IMR-90 (cell line): ENCODE results near the gene UBE2B. TPM values are rescaled to one million over a fixed set of nuclear protein-coding genes. Genes with fewer than 3 reads are reported as not detected.

Source experiments
- ATAC-seq: fragments of 200-7000 bp; cut with Tn5 transposase; 2 replicates; pipeline ENCODE4 v1.9.1; 2020; ENCODE audit warnings: low read depth, mild to moderate bottlenecking, moderate library complexity
- BruUV-seq: library from RNA; stranded (reverse); fragments of 400-500 nt; replicated peaks from 2 replicates; lab custom pipeline; 2021; lab: Mats Ljungman, UMichigan
- CTCF ChIA-PET: fragments of 300-600 bp; formaldehyde crosslinking; extraction: SDS; loops from one replicate; lab custom pipeline; 2021; ENCODE audit warnings: antibody characterized with exemption; lab: Yijun Ruan, JAX
- POLR2A ChIA-PET: fragments of 300-600 bp; sonication (Branson Sonifier 250); formaldehyde crosslinking; loops from one replicate; lab custom pipeline; 2022; ENCODE audit warnings: antibody characterized with exemption; ENCODE audit not compliant: unreplicated experiment; lab: Charles Lee
- DNase-seq: peaks from one replicate; pipeline ENCODE4 v3.0.0; 2013
- H2AFZ ChIP-seq: replicated peaks from 2 replicates; pipeline ENCODE3; 2013; ENCODE audit warnings: low read length, mild to moderate bottlenecking; ENCODE audit not compliant: poor library complexity
- H2AK5ac ChIP-seq: 2 replicates; pipeline ENCODE4 v1.6.1; 2013; ENCODE audit warnings: low read depth, low read length, inconsistent platforms
- H2AK9ac ChIP-seq: replicated peaks from 2 replicates; pipeline ENCODE3; 2013; ENCODE audit warnings: mild to moderate bottlenecking, low read depth, low read length, moderate library complexity; ENCODE audit not compliant: poor library complexity
- H2BK120ac ChIP-seq: 2 replicates; pipeline ENCODE4 v1.6.1; 2013; ENCODE audit warnings: low read depth, low read length, inconsistent platforms
- H2BK15ac ChIP-seq: 3 replicates; pipeline ENCODE4 v1.6.1; 2013; ENCODE audit warnings: low read depth, low read length, inconsistent platforms
- H2BK20ac ChIP-seq: 2 replicates; pipeline ENCODE4 v1.6.1; 2013; ENCODE audit warnings: low read depth, mild to moderate bottlenecking, inconsistent platforms, low read length, moderate library complexity
- H2BK5ac ChIP-seq: 2 replicates; pipeline ENCODE4 v1.6.1; 2013; ENCODE audit warnings: mild to moderate bottlenecking, low read depth, low read length, inconsistent platforms; ENCODE audit not compliant: poor library complexity, severe bottlenecking
- H3K14ac ChIP-seq: replicated peaks from 2 replicates; pipeline ENCODE4 v1.6.1; 2013; ENCODE audit warnings: low read depth, low read length, inconsistent platforms
- H3K18ac ChIP-seq: 2 replicates; pipeline ENCODE4 v1.6.1; 2013; ENCODE audit warnings: low read depth, low read length, control low read depth
- H3K23ac ChIP-seq: 2 replicates; pipeline ENCODE4 v1.6.1; 2013; ENCODE audit warnings: low read depth, low read length, inconsistent platforms
- H3K27ac ChIP-seq: 2 replicates; pipeline ENCODE4 v1.5.1; 2013; ENCODE audit warnings: mild to moderate bottlenecking, control low read depth, low read length; ENCODE audit not compliant: insufficient read depth
- H3K27me3 ChIP-seq: 2 replicates; pipeline ENCODE4 v1.6.1; 2013; ENCODE audit warnings: low read length; ENCODE audit not compliant: control insufficient read depth, insufficient read depth
- H3K36me3 ChIP-seq: 2 replicates; pipeline ENCODE4 v1.6.1; 2013; ENCODE audit warnings: low read length, mixed read lengths; ENCODE audit not compliant: control insufficient read depth, insufficient read depth
- H3K4ac ChIP-seq: 2 replicates; pipeline ENCODE4 v1.6.1; 2013; ENCODE audit warnings: low read depth, low read length, inconsistent platforms
- H3K4me1 ChIP-seq: 2 replicates; pipeline ENCODE4 v1.6.1; 2013; ENCODE audit warnings: low read length, mixed read lengths; ENCODE audit not compliant: control insufficient read depth, insufficient read depth
- H3K4me2 ChIP-seq: 2 replicates; pipeline ENCODE4 v1.6.1; 2013; ENCODE audit warnings: low read depth, mild to moderate bottlenecking, control low read depth, low read length, moderate library complexity
- H3K4me3 ChIP-seq: 2 replicates; pipeline ENCODE4 v1.5.1; 2013; ENCODE audit warnings: low read depth, mild to moderate bottlenecking, control low read depth, low read length, moderate library complexity; ENCODE audit not compliant: insufficient read depth
- H3K56ac ChIP-seq: 2 replicates; pipeline ENCODE4 v1.6.1; 2013; ENCODE audit warnings: low read length, inconsistent platforms; ENCODE audit not compliant: insufficient read depth; ENCODE audit errors: extremely low read depth
- H3K79me1 ChIP-seq, 2 experiments: 2 replicates each; pipeline ENCODE4 v1.6.1; 2013; ENCODE audit warnings: low read length in 2 of 2, inconsistent platforms in 1 of 2, low read depth in 1 of 2
- H3K9ac ChIP-seq: 2 replicates; pipeline ENCODE4 v1.6.1; 2013; ENCODE audit warnings: low read depth, low read length, control low read depth
- H3K9me1 ChIP-seq: 2 replicates; pipeline ENCODE4 v1.6.1; 2013; ENCODE audit warnings: low read length, inconsistent platforms; ENCODE audit not compliant: insufficient read depth
- H3K9me3 ChIP-seq: 2 replicates; pipeline ENCODE4 v1.6.1; 2013; ENCODE audit warnings: low read length; ENCODE audit not compliant: control insufficient read depth, insufficient read depth
- H4K20me1 ChIP-seq: 2 replicates; pipeline ENCODE4 v1.6.1; 2013; ENCODE audit warnings: low read length, inconsistent platforms; ENCODE audit not compliant: insufficient read depth
- H4K5ac ChIP-seq: 2 replicates; pipeline ENCODE4 v1.6.1; 2013; ENCODE audit warnings: mild to moderate bottlenecking, low read depth, low read length, control low read depth
- H4K8ac ChIP-seq, 2 experiments: 2 replicates each; pipeline ENCODE4 v1.6.1; 2013; ENCODE audit warnings: low read depth in 2 of 2, low read length in 2 of 2, control low read depth in 1 of 2, inconsistent platforms in 1 of 2
- H4K91ac ChIP-seq: 2 replicates; pipeline ENCODE4 v1.6.1; 2013; ENCODE audit warnings: low read depth, low read length, inconsistent platforms; ENCODE audit not compliant: insufficient read depth
- BHLHE40 ChIP-seq: fragments of 150-350 bp; IDR thresholded peaks from 2 replicates; pipeline ENCODE4 v1.6.1; 2016; ENCODE audit warnings: mild to moderate bottlenecking, low read depth, low read length
- CEBPB ChIP-seq: IDR thresholded peaks from 2 replicates; pipeline ENCODE4 v1.6.1; 2012; ENCODE audit warnings: low read depth, low read length, improper control_type of control experiment
- CTCF ChIP-seq: conservative IDR thresholded peaks from 2 replicates; pipeline ENCODE4 v1.5.1; 2012; ENCODE audit warnings: mild to moderate bottlenecking, low read depth, low read length, improper control_type of control experiment
- ELK1 ChIP-seq: fragments of 150-350 bp; IDR thresholded peaks from 2 replicates; pipeline ENCODE4 v1.6.1; 2016; ENCODE audit warnings: low read depth, mild to moderate bottlenecking, low read length, moderate library complexity, borderline replicate concordance
- FOS ChIP-seq: fragments of 150-350 bp; IDR thresholded peaks from 2 replicates; pipeline ENCODE4 v1.6.1; 2016; ENCODE audit warnings: low read depth, low read length
- MAFK ChIP-seq: IDR thresholded peaks from 2 replicates; pipeline ENCODE4 v1.6.1; 2012; ENCODE audit warnings: low read depth, low read length, improper control_type of control experiment
- MAZ ChIP-seq: IDR thresholded peaks from 2 replicates; pipeline ENCODE4 v1.6.1; 2012; ENCODE audit warnings: low read depth, mild to moderate bottlenecking, low read length, improper control_type of control experiment, moderate library complexity, borderline replicate concordance
- NFE2L2 ChIP-seq: fragments of 150-350 bp; IDR thresholded peaks from 2 replicates; pipeline ENCODE4 v1.6.1; 2016; ENCODE audit warnings: low read depth, mild to moderate bottlenecking, low read length
- POLR2A ChIP-seq: IDR thresholded peaks from 2 replicates; pipeline ENCODE4 v1.6.1; 2012; ENCODE audit warnings: mild to moderate bottlenecking, low read depth, low read length
- RAD21 ChIP-seq: IDR thresholded peaks from 2 replicates; pipeline ENCODE4 v1.6.1; 2012; ENCODE audit warnings: low read length, improper control_type of control experiment
- RCOR1 ChIP-seq: IDR thresholded peaks from 2 replicates; pipeline ENCODE4 v1.6.1; 2012; ENCODE audit warnings: mild to moderate bottlenecking, low read length, improper control_type of control experiment; ENCODE audit not compliant: insufficient replicate concordance
- RFX5 ChIP-seq: IDR thresholded peaks from 2 replicates; pipeline ENCODE4 v1.8.0; 2012; ENCODE audit warnings: low read depth, mild to moderate bottlenecking, low read length, moderate library complexity
- USF2 ChIP-seq: fragments of 150-350 bp; IDR thresholded peaks from 2 replicates; pipeline ENCODE4 v1.6.1; 2017; ENCODE audit warnings: mild to moderate bottlenecking, antibody characterized with exemption, low read length, low read depth
- WGBS, 2 experiments: methylation state at CpG; one replicate each; pipeline versions ENCODE4 v1.1.5 to v1.1.7; 2013; ENCODE audit warnings: missing lambda C conversion rate in 2 of 2; ENCODE audit not compliant: insufficient read length in 1 of 2; ENCODE audit errors: extremely low coverage in 2 of 2; 5-methylcytosine and 5-hydroxymethylcytosine counted together
- dilution Hi-C: fragments of 300-500 bp; cut with HindIII; formaldehyde crosslinking; loops from one replicate; pipeline ENCODE4 v1.14.3; 2018; ENCODE audit warnings: low sequenced_read_pairs; ENCODE audit not compliant: unreplicated experiment
- in situ Hi-C: fragments of 300-500 bp; cut with MboI; formaldehyde crosslinking; loops from 3 replicates; pipeline ENCODE4 v1.14.3; 2019; ENCODE audit warnings: low sequenced_read_pairs, inconsistent platforms, mixed read lengths
- intact Hi-C: fragments of 100-400 bp; cut with micrococcal nuclease; formaldehyde crosslinking; loops from 2 replicates; pipeline ENCODE4 v1.10.0; 2022
- polyA plus RNA-seq, 3 experiments: library from polyadenylated mRNA; depleted of rRNA; stranded (reverse); fragments of >200 nt; gene quantifications; 2 replicates each; pipeline ENCODE4 v1.2.3, GENCODE V29; 2012; ENCODE audit warnings: low replicate concordance in 1 of 3
- total RNA-seq: library from RNA; depleted of rRNA; stranded (reverse); fragments of >200 nt; gene quantifications from 2 replicates; pipeline ENCODE4 v1.2.3, GENCODE V29; 2012

UBE2B gene
- total and polyA plus RNA-seq, 2 of the 4 experiments (the other 2 are of a cell fraction), result 6.3 to 46.0 TPM

DNA sequence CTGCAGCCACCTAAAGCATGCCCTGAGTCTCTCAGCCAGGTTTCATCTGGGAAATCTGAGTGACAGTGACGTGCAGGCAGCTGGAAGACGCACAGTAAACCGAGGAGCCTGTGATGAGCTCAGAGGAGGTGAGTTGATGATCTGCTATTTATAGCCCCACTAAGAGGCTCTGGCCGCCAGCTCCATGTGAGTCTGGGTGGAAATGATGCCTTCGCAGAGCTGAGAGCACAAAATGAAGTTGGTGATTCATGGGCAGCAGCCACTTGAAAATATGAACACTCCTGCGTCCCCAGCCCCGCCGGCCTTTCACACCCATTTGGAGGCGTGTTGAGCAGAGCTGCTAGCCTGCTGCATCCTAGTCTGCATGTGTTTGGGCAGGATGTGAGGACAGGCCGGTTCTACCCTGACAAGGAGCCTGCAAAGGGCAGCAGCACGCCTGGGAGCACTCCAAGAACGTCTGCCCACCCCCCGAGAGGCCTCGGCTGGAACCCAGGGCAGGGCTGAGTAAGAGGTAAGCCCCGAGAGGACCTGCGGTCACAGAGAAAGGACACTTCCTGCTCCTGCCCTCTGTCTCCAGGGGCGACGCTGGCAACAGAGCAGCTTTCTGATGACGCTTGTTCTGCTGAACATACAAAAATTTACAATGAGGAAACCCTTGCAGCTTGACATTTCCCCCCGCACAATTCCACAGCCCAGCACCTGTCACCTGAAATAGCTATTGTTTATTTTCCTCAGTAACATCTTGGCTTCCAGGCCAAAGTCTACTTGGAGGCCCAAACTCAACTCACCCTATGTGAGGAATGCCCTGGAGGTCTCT lies 65.4 kb downstream of the UBE2B start:
- peak overlapping the region; percentile 96 for H2BK5ac ChIP-seq
- peak overlapping the region; percentile 88; the same call in 1 of the 2 replicates for H3K23ac ChIP-seq
- H4K91ac ChIP-seq, result peak overlapping the region; percentile 92
- ATAC-seq, result peak; percentile 53
- H3K14ac ChIP-seq, result peak overlapping the region; percentile 62
- no peak overlapping the region for H3K4me3 ChIP-seq
- H4K8ac ChIP-seq, result peak overlapping the region; percentile 59 to 91
- dilution Hi-C loops (no loop called here), in situ Hi-C loops (no loop called here), intact Hi-C loops (no loop called here)
- H2BK120ac ChIP-seq, result peak overlapping the region; percentile 98
- H3K18ac ChIP-seq, result peak overlapping the region; percentile 90; the same call in 1 of the 2 replicates
- peak overlapping the region; percentile 31 for H4K5ac ChIP-seq
- peaks cover 31% of the 10 kb centered on the region for H3K4me1 ChIP-seq
- peak overlapping the region; percentile 99 for H3K4ac ChIP-seq
- peak overlapping the region; percentile 88 for H2AFZ ChIP-seq
- H3K27ac ChIP-seq, result peak overlapping the region; percentile 88
- no peaks in the 10 kb centered on the region for H4K20me1 ChIP-seq
- no peaks in the 10 kb centered on the region for H3K36me3 ChIP-seq
- ChIA-PET POLR2A (no interaction called here), CTCF (interaction anchor here (0.6 to 0.9 kb wide), 2 partner anchors 15 to 141 kb away, joined by 3 to 5 read pairs; no protein-coding TSS in a partner anchor)
- H3K56ac ChIP-seq, result peak overlapping the region; percentile 39; the same call in 1 of the 2 replicates
- H3K4me2 ChIP-seq, result peak overlapping the region; percentile 35
- no TSS peak for BruUV-seq
- peaks cover 0 to 18% of the 10 kb centered on the region in 2 experiments; a peak in 2 of 4 replicates for H3K79me1 ChIP-seq
- DNase-seq, result peak; percentile 98
- peak overlapping the region; percentile 88 for H2BK15ac ChIP-seq
- H3K9me3 ChIP-seq, result no peaks in the 10 kb centered on the region
- H2AK9ac ChIP-seq, result peak overlapping the region; percentile 99
- peak overlapping the region; percentile 98 for H2BK20ac ChIP-seq
- H3K9ac ChIP-seq, result 0 out of 2 replicates have a peak overlapping the region, but pooled peaks have one; percentile 5
- peak overlapping the region; percentile 100 for H2AK5ac ChIP-seq
- H3K27me3 ChIP-seq, result no peaks in the 10 kb centered on the region
- peaks cover 26% of the 10 kb centered on the region for H3K9me1 ChIP-seq
- WGBS, 2 experiments, result 7% methylated on average over 9 of the region's 20 CpGs; no CpG with 5 or more reads in 1 of the 2 experiments
- peak; percentile 27 for TF ChIP-seq RAD21
- TF ChIP-seq MAZ, result peak; percentile 22
- TF ChIP-seq ELK1, result no peak
- no peak for TF ChIP-seq NFE2L2
- TF ChIP-seq CEBPB, result peak; percentile 15; the same call in 1 of the 2 replicates
- TF ChIP-seq RCOR1, result peak; percentile 5
- TF ChIP-seq MAFK, result peak; percentile 83
- TF ChIP-seq FOS, result peak; percentile 70
- TF ChIP-seq BHLHE40, result no peak; the same call in 1 of the 2 replicates
- no peak for TF ChIP-seq RFX5
- TF ChIP-seq USF2, result no peak
- TF ChIP-seq POLR2A, result peak; percentile 81
- no peak for TF ChIP-seq CTCF
